ENCODE measurements around the gene ZNF766.
"Not testable (repeated sequence)": the region's sequence is repeated elsewhere in the genome, so short reads cannot be mapped to it uniquely, and the experiment has no call there.

Gene ZNF766

GRCh38 chr19:52269338-52270261 is at the start of gene ZNF766:
ZNF766 (plus strand) TSS chr19:52269587; CDS start chr19:52269614, 27 bp downstream.
- H3K4me3 ChIP-seq (ENCODE audit: low read depth, low read length), result peak within 1 kb of the TSS; percentile 98

DNA sequence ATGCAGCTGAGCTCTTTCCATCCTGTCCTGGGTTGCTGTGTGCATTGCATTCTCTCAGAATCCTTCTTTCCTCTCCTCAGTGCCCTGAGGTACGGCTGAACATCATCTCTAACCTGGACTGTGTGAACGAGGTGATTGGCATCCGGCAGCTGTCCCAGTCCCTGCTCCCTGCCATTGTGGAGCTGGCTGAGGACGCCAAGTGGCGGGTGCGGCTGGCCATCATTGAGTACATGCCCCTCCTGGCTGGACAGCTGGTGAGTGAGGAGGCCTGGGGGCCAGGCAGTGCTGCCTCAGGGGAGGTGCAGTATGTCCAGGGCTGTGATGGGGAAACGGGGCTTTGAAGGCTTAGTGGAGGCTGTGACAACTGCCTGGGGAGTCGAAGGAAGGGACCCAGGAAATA is 49.8 kb upstream of the ZNF766 start:
- H3K4me3 ChIP-seq (ENCODE audit: low read depth, low read length), result no peak overlapping the region

DNA sequence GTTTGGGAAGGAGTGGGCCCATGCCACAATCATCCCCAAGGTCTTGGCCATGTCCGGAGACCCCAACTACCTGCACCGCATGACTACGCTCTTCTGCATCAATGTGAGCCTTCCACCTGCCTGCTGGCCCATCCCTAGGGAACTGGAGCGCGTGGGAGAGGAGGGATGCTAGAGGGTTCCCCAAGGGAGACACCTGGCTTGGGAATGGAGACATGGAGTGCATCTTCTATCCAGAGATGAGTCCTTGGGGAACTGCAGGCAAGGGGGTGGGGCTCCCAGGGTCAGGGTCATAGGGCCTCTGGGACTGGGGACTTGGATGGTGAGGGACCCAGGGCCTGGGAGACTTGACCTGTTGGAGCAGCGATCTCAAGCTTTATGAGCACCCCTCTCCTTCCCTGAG is 48.4 kb upstream of the ZNF766 start:
- H3K4me3 ChIP-seq (ENCODE audit: low read depth, low read length), result no peak overlapping the region

DNA sequence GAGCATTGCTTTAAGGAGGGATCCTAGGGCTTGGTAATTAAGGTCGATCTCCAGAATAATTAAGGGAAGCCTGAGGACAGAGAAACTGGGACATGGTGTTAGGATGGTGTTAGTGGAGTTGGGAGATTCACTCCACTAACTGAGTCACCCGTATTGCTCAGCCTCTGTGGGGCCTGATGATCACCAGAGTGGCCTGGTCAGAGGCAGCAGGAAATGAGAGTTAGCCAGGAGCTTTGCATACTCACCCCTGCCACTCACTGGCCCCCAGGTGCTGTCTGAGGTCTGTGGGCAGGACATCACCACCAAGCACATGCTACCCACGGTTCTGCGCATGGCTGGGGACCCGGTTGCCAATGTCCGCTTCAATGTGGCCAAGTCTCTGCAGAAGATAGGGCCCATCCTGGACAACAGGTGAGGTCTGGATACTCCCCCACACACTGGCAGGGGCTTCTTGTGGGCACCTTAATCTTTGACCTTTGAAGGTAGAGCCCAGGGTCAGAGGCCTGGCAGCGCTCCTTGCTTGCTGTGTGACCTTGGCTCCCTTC is 47.5 kb upstream of the ZNF766 start:
- no peak overlapping the region for H3K4me3 ChIP-seq (ENCODE audit: low read depth, low read length)

GRCh38 chr19:52224211-52224610 is 45.2 kb upstream of the ZNF766 start:
- no peak overlapping the region for H3K4me3 ChIP-seq (ENCODE audit: low read depth, low read length)

DNA sequence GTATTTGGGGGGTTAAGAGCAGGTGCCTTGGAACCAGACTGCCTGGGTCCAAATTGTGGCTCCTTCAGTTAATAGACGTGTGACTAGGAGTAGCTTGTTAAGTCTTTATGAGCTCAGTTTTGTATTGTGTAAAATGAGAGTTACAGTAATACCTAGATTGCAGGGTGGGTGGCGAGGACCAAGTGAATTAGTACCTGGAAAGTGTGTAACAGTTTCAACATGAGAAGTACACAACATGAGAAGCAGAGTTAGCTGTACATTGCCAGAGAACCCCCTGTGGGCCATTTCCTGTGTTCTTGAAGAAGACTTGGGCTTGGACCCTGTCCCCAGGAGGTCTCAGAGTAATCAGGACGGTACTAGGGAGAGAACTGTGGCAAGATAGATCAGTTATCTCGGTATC is 42.7 kb upstream of the ZNF766 start:
- H3K4me3 ChIP-seq (ENCODE audit: low read depth, low read length), result no peak overlapping the region

DNA sequence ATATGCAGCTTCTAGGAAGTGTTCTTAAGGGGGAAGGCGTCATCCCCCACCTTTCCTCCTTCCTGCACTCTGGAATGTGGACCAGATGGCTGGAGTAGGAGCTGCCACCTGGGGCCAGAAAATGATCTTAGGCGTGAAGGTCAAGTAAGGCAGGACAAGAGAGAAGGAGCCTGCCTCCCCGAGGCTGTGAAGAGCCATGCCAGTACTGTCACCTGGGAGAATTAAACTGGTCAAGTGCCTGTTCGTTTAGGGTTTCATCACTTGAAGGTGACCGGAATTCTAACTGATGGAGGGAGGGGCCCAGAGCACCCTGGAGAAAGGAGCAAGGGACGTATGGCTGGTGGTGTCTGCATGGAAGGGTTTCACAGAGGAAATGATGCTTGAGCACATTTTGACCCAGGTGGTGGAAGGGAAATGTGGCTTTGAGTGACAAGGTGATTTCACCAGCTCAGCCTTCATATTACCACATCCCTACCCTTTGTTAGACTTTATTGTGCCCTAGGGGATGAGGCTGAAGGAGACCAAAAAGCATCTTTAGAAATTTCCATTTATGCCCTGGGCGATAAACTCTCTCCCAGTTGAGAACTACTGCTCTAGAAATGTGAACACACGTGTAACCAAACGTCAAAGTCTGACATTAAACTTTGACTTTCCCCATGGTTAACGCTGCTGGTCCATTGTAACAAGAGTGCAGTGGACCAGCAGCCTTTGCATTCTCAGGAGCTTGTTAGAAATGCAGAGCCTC is 42.0 kb upstream of the ZNF766 start:
- no peak overlapping the region for H3K4me3 ChIP-seq (ENCODE audit: low read depth, low read length)

DNA sequence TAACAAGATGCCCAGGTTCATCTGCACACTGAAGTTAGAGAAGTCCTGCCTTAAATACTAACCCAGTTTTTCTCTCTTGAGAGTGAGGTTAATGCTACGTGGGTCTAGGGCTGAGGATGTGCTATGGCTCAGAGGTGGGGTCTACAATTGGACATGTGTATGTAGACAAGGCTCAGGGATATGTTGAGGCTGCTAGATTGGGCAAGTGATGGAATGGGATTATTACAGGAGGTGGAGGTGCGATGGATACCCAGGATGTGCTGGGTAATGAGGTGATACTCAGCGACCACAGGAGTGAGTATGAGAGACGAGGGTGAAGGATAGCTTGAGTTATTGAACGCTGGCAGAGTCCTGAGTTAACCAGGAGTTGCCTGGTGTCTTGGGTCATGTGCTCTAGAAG is 41.4 kb upstream of the ZNF766 start:
- H3K4me3 ChIP-seq (ENCODE audit: low read depth, low read length), result no peak overlapping the region

- H3K4me3 ChIP-seq (ENCODE audit: low read depth, low read length), result no peak overlapping the region
These were observed 39.9 kb upstream of the ZNF766 start for GRCh38 chr19:52229524-52229923.

- H3K4me3 ChIP-seq (ENCODE audit: low read depth, low read length), result no peak overlapping the region
These were observed 38.7 kb upstream of the ZNF766 start for GRCh38 chr19:52230685-52231084.

DNA sequence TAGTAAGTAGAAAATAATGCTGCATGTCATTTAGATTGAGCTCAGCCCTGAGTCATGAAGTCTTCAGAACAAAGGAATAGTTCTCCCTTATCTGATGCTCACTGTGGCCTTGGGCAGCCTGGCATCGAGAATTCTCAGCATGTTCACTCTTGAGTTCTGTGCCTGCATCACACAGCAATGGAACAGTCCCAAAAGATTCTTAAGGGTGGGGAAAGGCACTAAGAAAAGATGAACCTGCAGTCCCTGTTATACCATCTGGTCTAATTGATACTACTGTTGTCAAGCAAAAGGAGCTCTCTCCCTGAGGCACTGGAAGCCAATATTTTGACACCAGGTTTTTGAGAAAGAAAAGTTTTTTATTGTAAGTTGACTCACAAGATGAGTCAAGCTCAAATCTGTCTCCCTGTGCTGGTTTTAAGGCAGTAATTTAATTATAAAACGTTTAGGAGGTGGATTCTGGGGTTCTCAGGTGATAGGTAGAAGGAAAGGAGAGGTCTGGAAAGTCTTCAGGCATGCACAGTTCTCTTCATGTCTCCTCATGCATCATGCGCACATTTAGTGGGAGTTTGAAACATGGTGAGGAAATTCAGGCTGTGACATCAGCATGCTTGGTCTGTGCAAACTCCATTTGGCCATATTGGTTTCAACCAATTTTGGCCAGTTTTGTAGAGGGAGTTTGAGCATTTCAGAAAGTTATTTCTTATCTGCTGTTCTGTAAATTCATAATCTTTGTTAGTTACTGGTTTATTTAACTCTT is 38.1 kb upstream of the ZNF766 start:
- H3K4me3 ChIP-seq (ENCODE audit: low read depth, low read length), result no peak overlapping the region

DNA sequence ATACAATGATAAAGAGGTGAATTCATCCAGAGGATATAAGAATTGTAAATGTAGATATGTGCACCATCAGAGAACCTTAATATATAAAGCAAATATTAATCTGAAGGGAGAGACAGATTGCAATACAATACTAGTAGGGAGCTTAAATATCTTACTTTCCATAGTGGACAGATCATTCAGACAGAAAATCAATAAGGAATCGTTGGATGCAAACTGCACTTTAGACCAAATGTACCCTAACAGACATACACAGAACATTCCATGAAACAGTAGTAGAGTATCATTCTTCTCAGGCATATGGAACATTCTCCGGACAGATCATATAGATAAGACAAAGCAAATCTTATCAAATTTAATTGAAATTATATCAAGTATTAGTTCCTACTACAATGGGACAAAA is 35.0 kb upstream of the ZNF766 start:
- no peak overlapping the region for H3K4me3 ChIP-seq (ENCODE audit: low read depth, low read length)

- H3K4me3 ChIP-seq (ENCODE audit: low read depth, low read length), result no peak overlapping the region
These were observed 32.2 kb upstream of the ZNF766 start for GRCh38 chr19:52237197-52237596.

DNA sequence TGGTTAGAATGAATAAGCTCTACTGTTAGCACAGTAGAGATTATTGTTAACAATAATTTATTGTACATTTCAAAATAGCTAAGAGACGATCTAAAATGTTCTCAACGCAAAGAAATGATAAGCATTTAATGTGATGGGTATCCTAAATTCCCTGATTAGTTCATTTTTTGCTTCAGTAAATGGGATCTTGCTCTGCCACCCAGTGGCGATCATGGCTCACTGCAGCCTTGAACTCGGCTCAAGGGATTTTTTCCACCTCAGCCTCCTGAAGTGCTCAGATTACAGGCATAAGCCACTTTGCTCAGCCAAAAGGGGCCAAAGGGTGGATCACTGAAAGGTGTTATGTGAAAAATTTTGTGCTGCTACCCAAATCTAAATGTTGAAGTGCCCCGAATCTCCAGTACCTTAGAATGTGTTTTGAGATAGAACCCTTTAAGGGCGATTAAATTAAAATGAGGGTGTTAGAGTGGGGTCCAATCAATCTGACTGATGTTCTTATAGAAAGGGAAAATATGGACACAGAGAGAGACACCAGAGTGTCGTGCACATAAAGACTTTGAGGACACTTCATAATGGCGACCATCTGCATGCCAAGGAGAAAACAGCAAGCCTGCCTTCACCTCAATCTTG is 31.5 kb upstream of the ZNF766 start:
- no peak overlapping the region for H3K4me3 ChIP-seq (ENCODE audit: low read depth, low read length)

DNA sequence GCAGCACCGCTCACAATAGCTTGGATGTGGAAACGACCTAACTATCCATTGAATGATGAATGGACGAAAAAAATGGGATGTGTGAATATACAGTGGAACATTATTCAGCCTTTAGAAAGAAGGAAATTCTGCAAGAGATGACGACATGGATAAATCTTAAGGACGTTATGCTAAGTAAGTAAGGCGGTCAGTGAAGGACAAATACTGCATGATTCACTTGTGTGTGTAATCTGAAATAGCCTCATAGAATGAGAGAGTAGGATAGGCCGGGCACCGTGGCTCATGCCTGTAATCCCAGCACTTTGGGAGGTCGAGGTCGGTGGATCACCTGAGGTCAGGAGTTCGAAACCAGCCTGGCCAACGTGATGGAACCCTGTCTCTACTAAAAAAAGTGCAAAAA is 25.4 kb upstream of the ZNF766 start:
- H3K4me3 ChIP-seq (ENCODE audit: low read depth, low read length), result no peak overlapping the region

GRCh38 chr19:52248241-52248640 is 21.1 kb upstream of the ZNF766 start:
- no peak overlapping the region for H3K4me3 ChIP-seq (ENCODE audit: low read depth, low read length)

GRCh38 chr19:52258426-52258825 is 11.0 kb upstream of the ZNF766 start:
- no peak overlapping the region for H3K4me3 ChIP-seq (ENCODE audit: low read depth, low read length)

- H3K4me3 ChIP-seq (ENCODE audit: low read depth, low read length), result not testable (repeated sequence)
These were observed 3.8 kb upstream of the ZNF766 start for GRCh38 chr19:52265556-52265955.

- peak overlapping the region; percentile 98 for H3K4me3 ChIP-seq (ENCODE audit: low read depth, low read length)
These were observed 989 bp downstream of the ZNF766 start for GRCh38 chr19:52270266-52270885.

- H3K4me3 ChIP-seq (ENCODE audit: low read depth, low read length), result no peak overlapping the region
These were observed 3.9 kb downstream of the ZNF766 start for GRCh38 chr19:52273301-52273700.
